PC-3 (cell line): Measurements from ENCODE around the gene MYLK3. TPM values are rescaled to one million over a fixed set of nuclear protein-coding genes. Genes with fewer than 3 reads are reported as not detected.

Experiments
- ATAC-seq: fragments of 200-7000 bp; cut with Tn5 transposase; 2 replicates; pipeline ENCODE4 v1.9.1; 2020; ENCODE audit warnings: mild to moderate bottlenecking, moderate library complexity
- BruUV-seq: library from RNA; stranded (reverse); fragments of 400-500 nt; replicated peaks from 2 replicates; lab custom pipeline; 2021; lab: Mats Ljungman, UMichigan
- CTCF ChIA-PET: fragments of 300-600 bp; sonication (Branson Sonifier 250); formaldehyde crosslinking; loops from one replicate; lab custom pipeline; 2022; ENCODE audit warnings: antibody characterized with exemption; lab: Charles Lee
- POLR2A ChIA-PET: fragments of 300-600 bp; sonication (Branson Sonifier 250); formaldehyde crosslinking; loops from one replicate; lab custom pipeline; 2022; ENCODE audit warnings: antibody characterized with exemption; ENCODE audit not compliant: unreplicated experiment; lab: Charles Lee
- DNase-seq: peaks from one replicate; pipeline ENCODE4 v3.0.0-alpha.2; 2015
- H2AFZ ChIP-seq: fragments of 300-600 bp; sonication (generic); 2 replicates; pipeline ENCODE4 v1.6.0; 2016; ENCODE audit warnings: antibody characterized with exemption, low read length
- H3F3A ChIP-seq: fragments of 300-600 bp; sonication (generic); one replicate; pipeline ENCODE4 v1.6.0; 2017; ENCODE audit warnings: antibody characterized with exemption, low read length, control low read depth, mild to moderate bottlenecking; ENCODE audit not compliant: unreplicated experiment
- H3K27ac ChIP-seq: fragments of 300-600 bp; sonication (generic); 2 replicates; pipeline ENCODE4 v1.5.1; 2016; ENCODE audit warnings: mild to moderate bottlenecking, low read length
- H3K27me3 ChIP-seq: fragments of 300-600 bp; sonication (generic); 2 replicates; pipeline ENCODE4 v1.6.1; 2016; ENCODE audit warnings: low read length, mixed read lengths
- H3K36me3 ChIP-seq: fragments of 300-600 bp; sonication (generic); 2 replicates; pipeline ENCODE4 v1.6.1; 2016; ENCODE audit warnings: low read depth, mixed run types, low read length, mixed read lengths
- H3K4me1 ChIP-seq: fragments of 300-600 bp; sonication (generic); 2 replicates; pipeline ENCODE4 v1.5.1; 2016; ENCODE audit warnings: low read length; ENCODE audit not compliant: insufficient read depth
- H3K4me2 ChIP-seq: fragments of 300-600 bp; sonication (generic); 2 replicates; pipeline ENCODE4 v1.6.0; 2016; ENCODE audit warnings: low read length
- H3K4me3 ChIP-seq: fragments of 300-600 bp; sonication (generic); 2 replicates; pipeline ENCODE4 v1.5.1; 2016; ENCODE audit warnings: mild to moderate bottlenecking, low read length, mixed read lengths
- H3K79me2 ChIP-seq: fragments of 300-600 bp; sonication (generic); 2 replicates; pipeline ENCODE4 v1.6.1; 2017; ENCODE audit warnings: low read length, mixed read lengths
- H3K9ac ChIP-seq: fragments of 300-600 bp; sonication (generic); 2 replicates; pipeline ENCODE4 v1.6.0; 2016; ENCODE audit warnings: mild to moderate bottlenecking, low read length
- H3K9me2 ChIP-seq: fragments of 300-600 bp; sonication (generic); replicated peaks from 2 replicates; pipeline ENCODE4 v1.6.1; 2016; ENCODE audit warnings: mixed run types, low read length, mixed read lengths
- H3K9me3 ChIP-seq: fragments of 300-600 bp; sonication (generic); 2 replicates; pipeline ENCODE4 v1.6.1; 2016; ENCODE audit warnings: low read length, mixed read lengths
- H4K20me1 ChIP-seq: fragments of 300-600 bp; sonication (generic); 2 replicates; pipeline ENCODE4 v1.6.1; 2016; ENCODE audit warnings: low read length, mixed read lengths
- CTCF ChIP-seq: fragments of 300-600 bp; sonication (generic); conservative IDR thresholded peaks from 2 replicates; pipeline ENCODE4 v1.5.1; 2017; ENCODE audit warnings: antibody characterized with exemption, low read depth, mild to moderate bottlenecking, low read length
- EZH2 ChIP-seq: fragments of 300-600 bp; sonication (generic); IDR thresholded peaks from one replicate; pipeline ENCODE4 v1.6.1; 2017; ENCODE audit warnings: antibody characterized with exemption, mild to moderate bottlenecking, low read length; ENCODE audit not compliant: unreplicated experiment
- EZH2phosphoT487 ChIP-seq: fragments of 300-600 bp; sonication (generic); IDR thresholded peaks from 2 replicates; pipeline ENCODE4 v1.6.1; 2018; ENCODE audit warnings: mild to moderate bottlenecking, antibody characterized with exemption, low read length, borderline replicate concordance
- intact Hi-C: fragments of 100-400 bp; cut with micrococcal nuclease; formaldehyde crosslinking; loops from 2 replicates; pipeline ENCODE4 v1.9.0; 2023
- total RNA-seq: library from RNA; depleted of rRNA; stranded (reverse); fragments of >200 nt; gene quantifications from 2 replicates; pipeline ENCODE4 v1.2.3, GENCODE V29; 2014

The MYLK3 gene
- total RNA-seq, 1 experiment from 2014 or later: under 0.01 TPM

GRCh38 chr16:46748775-46749705 is 896 bp upstream of the MYLK3 start:
- Histone ChIP-seq H3K79me2 (no peaks in the 10 kb centered on the region), H3K4me1 (no peaks in the 10 kb centered on the region), H3K4me3 (no peak overlapping the region), H3K9me2 (no peaks in the 10 kb centered on the region), H3K27me3 (no peaks in the 10 kb centered on the region), H3K4me2 (no peak overlapping the region), H3K9me3 (no peaks in the 10 kb centered on the region), H3K9ac (no peak overlapping the region), H4K20me1 (no peaks in the 10 kb centered on the region), H3F3A (no peaks in the 10 kb centered on the region), H2AFZ (no peak overlapping the region), H3K36me3 (no peaks in the 10 kb centered on the region), H3K27ac (no peak overlapping the region)
- TF ChIP-seq EZH2 (no peak), EZH2phosphoT487 (no peak), CTCF (no peak)
- POLR2A ChIA-PET: no interaction called here
- intact Hi-C loops: no loop called here
- ATAC-seq: no peak
- CTCF ChIA-PET: no interaction called here
- BruUV-seq: no TSS peak
- no peak for DNase-seq

- H3K4me1 ChIP-seq: no peaks in the 10 kb centered on the region
- no peaks in the 10 kb centered on the region for H3K9me3 ChIP-seq
- no peak overlapping the region for H3K4me3 ChIP-seq
- ATAC-seq (no peak), DNase-seq (no peak)
- no TSS peak for BruUV-seq
- no peaks in the 10 kb centered on the region for H3K9me2 ChIP-seq
- CTCF ChIA-PET: interaction anchor here (0.6 kb wide), 1 partner anchor 152 kb away, joined by 3 read pairs; no protein-coding TSS in a partner anchor
- H3F3A ChIP-seq: no peaks in the 10 kb centered on the region
- H2AFZ ChIP-seq: no peak overlapping the region
- H3K9ac ChIP-seq: no peak overlapping the region
- no peaks in the 10 kb centered on the region for H3K79me2 ChIP-seq
- no peak overlapping the region for H3K27ac ChIP-seq
- TF ChIP-seq EZH2phosphoT487 (no peak), CTCF (no peak), EZH2 (no peak)
- H3K27me3 ChIP-seq: no peaks in the 10 kb centered on the region
- POLR2A ChIA-PET: no interaction called here
- H3K4me2 ChIP-seq: no peak overlapping the region
- H3K36me3 ChIP-seq: no peaks in the 10 kb centered on the region
- intact Hi-C loops: no loop called here
- no peaks in the 10 kb centered on the region for H4K20me1 ChIP-seq
These were observed 1.0 kb downstream of the MYLK3 start for GRCh38 chr16:46746821-46747776.
